ENCODE measurements around the gene IGFN1.

IGFN1 gene

DNA sequence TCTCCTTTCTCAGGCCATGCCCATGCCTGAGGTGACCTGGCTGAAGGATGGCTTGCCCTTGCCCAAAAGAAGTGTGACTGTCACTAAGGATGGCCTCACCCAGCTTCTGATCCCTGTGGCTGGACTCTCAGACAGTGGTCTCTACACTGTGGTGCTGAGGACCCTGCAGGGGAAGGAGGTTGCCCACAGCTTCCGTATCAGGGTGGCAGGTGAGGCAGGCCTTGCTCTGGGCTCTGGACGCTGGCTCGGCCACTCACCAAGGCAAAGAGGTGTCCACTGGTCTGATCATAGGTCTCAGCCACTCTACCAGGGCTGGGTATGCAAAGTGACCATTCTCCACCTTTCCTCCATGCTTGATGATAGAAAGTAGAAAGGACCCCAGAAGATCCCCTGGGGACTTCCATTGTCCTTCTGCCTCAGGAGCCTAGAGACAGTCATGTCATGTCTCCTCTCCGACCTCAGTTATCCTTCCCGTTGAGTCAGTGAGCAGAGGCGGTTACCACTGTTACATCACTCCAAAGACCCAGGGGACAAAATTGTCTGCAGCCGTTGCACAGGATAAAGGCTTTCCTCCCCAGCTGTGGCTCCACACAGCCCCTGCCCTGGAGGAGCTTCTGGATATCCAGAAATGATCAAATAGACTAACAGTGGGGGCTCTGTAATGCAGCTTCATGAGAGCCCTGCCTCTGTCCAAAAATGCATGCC lies 34.2 kb downstream of the IGFN1 start:
- no peak for TF ChIP-seq LEF1 (IDR thresholded peaks at IDR 0.05; ENCODE audit: borderline replicate concordance)
- TF ChIP-seq BHLHE40 (IDR thresholded peaks at IDR 0.05; ENCODE audit: borderline replicate concordance): no peak
- TF ChIP-seq ELF4 (IDR thresholded peaks at IDR 0.05): no peak
- no peak for TF ChIP-seq FOXM1 (IDR thresholded peaks at IDR 0.05; ENCODE audit: borderline replicate concordance)
- TF ChIP-seq ARNT (IDR thresholded peaks at IDR 0.05): no peak
- no peak for TF ChIP-seq CTBP1 (IDR thresholded peaks at IDR 0.05; ENCODE audit: borderline replicate concordance)
- TF ChIP-seq TARDBP (IDR thresholded peaks at IDR 0.05): no peak
- TF ChIP-seq SP1 (IDR thresholded peaks at IDR 0.05): no peak
- no peak for TF ChIP-seq FOXK2 (IDR thresholded peaks at IDR 0.05)
- TF ChIP-seq SUZ12 (IDR thresholded peaks at IDR 0.05): no peak
- no peak for TF ChIP-seq ZNF384 (IDR thresholded peaks at IDR 0.05)
- TF ChIP-seq FOXA1 (IDR thresholded peaks at IDR 0.05): no peak
- no peak for TF ChIP-seq HDGF (IDR thresholded peaks at IDR 0.05; ENCODE audit: borderline replicate concordance)
- TF ChIP-seq, protein P1, sequence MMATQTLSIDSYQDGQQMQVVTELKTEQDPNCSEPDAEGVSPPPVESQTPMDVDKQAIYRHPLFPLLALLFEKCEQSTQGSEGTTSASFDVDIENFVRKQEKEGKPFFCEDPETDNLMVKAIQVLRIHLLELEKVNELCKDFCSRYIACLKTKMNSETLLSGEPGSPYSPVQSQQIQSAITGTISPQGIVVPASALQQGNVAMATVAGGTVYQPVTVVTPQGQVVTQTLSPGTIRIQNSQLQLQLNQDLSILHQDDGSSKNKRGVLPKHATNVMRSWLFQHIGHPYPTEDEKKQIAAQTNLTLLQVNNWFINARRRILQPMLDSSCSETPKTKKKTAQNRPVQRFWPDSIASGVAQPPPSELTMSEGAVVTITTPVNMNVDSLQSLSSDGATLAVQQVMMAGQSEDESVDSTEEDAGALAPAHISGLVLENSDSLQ (IDR thresholded peaks at IDR 0.05): no peak
- ChIA-PET CTCF (no interaction called here), POLR2A (no interaction called here)
- no peak for DNase-seq (ENCODE audit: extremely low spot score)

DNA sequence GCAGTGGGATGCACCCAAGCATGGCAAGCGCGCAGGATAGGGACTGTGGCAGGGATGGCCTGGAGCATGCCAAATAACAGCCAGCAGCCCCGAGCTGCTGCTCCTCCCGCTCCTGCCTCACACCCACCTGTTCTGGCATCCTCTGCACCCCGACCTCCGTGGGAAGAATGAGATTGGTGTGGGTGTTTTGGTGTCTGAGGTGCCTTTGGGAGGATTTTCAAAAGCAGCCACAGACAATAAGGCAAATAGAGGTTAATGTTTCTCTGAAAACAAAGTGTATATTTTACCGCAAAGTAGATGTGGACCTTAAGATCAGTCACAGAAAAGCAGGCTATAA lies 35.5 kb downstream of the IGFN1 start:
- no peak for DNase-seq (ENCODE audit: extremely low spot score)
- ChIA-PET CTCF (no interaction called here), POLR2A (no interaction called here)
- TF ChIP-seq SP1 (IDR thresholded peaks at IDR 0.05): no peak

DNA sequence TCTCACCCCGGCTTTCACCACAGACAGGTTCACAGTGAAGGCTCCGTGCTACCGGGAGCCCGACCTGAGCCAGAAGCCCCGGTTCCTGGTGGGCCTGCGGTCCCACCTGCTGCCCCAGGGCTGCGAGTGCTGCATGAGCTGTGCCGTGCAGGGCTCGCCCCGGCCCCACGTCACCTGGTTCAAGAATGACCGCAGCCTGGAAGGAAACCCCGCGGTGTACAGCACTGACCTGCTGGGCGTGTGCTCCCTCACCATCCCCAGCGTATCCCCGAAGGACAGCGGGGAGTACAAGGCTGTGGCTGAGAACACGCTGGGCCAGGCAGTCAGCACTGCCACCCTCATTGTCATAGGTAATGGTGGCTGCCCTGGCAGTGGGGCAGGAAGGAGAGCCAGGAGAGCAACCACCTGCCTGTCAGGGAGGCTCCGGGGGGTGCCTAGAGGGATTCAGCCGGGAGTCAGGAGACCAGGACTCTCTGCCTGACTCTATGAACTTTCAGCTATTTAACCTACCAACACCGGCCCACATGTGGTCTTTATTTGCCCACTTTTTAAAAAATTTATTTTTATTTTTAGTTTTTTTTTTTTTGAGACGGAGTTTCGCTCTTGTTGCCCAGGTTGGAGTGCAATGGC lies 36.4 kb downstream of the IGFN1 start:
- ChIA-PET CTCF (no interaction called here), POLR2A (no interaction called here)
- TF ChIP-seq LEF1 (IDR thresholded peaks at IDR 0.05; ENCODE audit: borderline replicate concordance): no peak
- no peak for TF ChIP-seq CTBP1 (IDR thresholded peaks at IDR 0.05; ENCODE audit: borderline replicate concordance)
- TF ChIP-seq SUZ12 (IDR thresholded peaks at IDR 0.05): no peak
- TF ChIP-seq L3MBTL2 (conservative IDR thresholded peaks at IDR 0.05): no peak
- TF ChIP-seq SP1 (IDR thresholded peaks at IDR 0.05): no peak
- TF ChIP-seq ZNF384 (IDR thresholded peaks at IDR 0.05): no peak
- no peak for TF ChIP-seq FOXK2 (IDR thresholded peaks at IDR 0.05)
- TF ChIP-seq ELF4 (IDR thresholded peaks at IDR 0.05): no peak
- TF ChIP-seq TARDBP (IDR thresholded peaks at IDR 0.05): no peak
- DNase-seq (ENCODE audit: extremely low spot score): no peak

DNA sequence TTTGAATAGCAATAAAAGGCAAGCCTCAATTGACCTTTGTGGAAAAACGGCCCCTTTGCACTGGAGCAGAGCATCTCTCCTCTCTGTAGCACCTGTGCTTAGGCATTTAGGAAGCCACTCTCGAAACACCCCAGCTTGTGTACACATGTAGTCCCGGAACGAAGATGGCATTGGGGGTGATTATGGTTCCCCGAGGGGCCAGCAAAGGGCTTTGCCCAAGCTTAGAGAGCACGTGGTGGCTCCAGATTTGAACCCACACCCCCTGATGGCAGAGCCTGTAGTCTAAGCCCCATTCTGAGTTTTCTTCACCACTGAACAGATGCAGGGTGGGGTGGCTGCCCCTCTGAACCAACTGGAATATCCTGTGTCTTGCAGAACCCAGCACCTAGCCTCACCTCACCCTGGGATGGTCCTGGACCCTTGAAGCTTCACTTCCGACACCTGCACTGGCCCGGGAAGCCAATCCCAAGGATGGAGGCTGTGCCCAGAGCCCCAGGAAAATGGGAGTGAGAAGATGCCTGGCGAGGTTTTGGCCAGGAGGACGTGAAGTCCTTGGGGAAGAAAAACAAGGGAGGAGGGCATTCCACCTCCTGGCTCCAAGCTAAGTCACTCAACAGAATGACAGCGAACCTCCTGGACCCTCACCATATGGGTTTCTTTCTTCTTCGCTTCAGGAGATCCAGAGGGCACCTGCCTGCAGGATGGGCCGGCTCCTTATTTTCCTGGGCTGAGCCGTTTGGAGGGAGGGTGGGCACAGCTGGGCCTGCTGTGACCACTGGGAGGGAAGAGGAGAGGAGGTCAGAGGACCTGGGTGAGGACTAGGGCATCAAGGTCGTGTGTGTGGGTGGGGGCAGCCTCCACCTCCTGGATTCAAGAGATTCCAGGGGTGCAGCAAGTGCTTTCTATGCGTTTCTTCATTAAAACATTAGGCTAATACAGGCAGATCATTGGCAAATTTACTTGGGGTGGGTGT lies 37.7 kb downstream of the IGFN1 start:
- ChIA-PET CTCF (no interaction called here), POLR2A (no interaction called here)
- DNase-seq (ENCODE audit: extremely low spot score): no peak
- TF ChIP-seq CTBP1 (IDR thresholded peaks at IDR 0.05; ENCODE audit: borderline replicate concordance) (no peak), FOXM1 (IDR thresholded peaks at IDR 0.05; ENCODE audit: borderline replicate concordance) (no peak), SP1 (IDR thresholded peaks at IDR 0.05) (no peak), LEF1 (IDR thresholded peaks at IDR 0.05; ENCODE audit: borderline replicate concordance) (no peak), NFRKB (IDR thresholded peaks at IDR 0.05) (no peak), BHLHE40 (IDR thresholded peaks at IDR 0.05; ENCODE audit: borderline replicate concordance) (no peak), FOXA1 (IDR thresholded peaks at IDR 0.05) (no peak), TARDBP (IDR thresholded peaks at IDR 0.05) (no peak), HDGF (IDR thresholded peaks at IDR 0.05; ENCODE audit: borderline replicate concordance) (no peak), ELF4 (IDR thresholded peaks at IDR 0.05) (no peak), L3MBTL2 (conservative IDR thresholded peaks at IDR 0.05) (no peak), ARNT (IDR thresholded peaks at IDR 0.05) (no peak), SUZ12 (IDR thresholded peaks at IDR 0.05) (no peak), ZNF384 (IDR thresholded peaks at IDR 0.05) (no peak), FOXK2 (IDR thresholded peaks at IDR 0.05) (no peak)
- TF ChIP-seq, protein P1 (IDR thresholded peaks at IDR 0.05): no peak

DNA sequence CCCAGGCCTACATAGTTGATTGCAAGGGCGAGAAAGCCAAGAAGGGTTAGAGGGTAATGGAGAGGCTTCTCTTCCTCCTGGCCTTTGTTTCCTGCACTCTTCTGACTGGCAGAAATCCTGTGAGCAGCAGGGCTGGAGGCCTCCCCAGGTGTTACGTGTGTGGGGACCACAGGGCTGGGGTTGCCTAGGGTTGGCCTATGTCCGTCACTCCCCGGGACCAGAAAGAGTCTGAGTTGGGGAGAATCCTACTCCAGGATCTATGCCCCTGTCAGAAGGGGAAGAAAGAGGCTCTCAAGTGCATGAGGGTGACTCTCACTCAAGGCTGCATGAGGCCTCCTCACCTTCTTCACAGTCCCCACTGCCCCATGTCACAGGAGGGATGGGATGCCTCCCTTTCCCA lies 38.5 kb downstream of the IGFN1 start:
- TF ChIP-seq TARDBP (IDR thresholded peaks at IDR 0.05) (no peak), BHLHE40 (IDR thresholded peaks at IDR 0.05; ENCODE audit: borderline replicate concordance) (no peak), ARNT (IDR thresholded peaks at IDR 0.05) (no peak), L3MBTL2 (conservative IDR thresholded peaks at IDR 0.05) (no peak), SP1 (IDR thresholded peaks at IDR 0.05) (no peak), HDGF (IDR thresholded peaks at IDR 0.05; ENCODE audit: borderline replicate concordance) (no peak), CTBP1 (IDR thresholded peaks at IDR 0.05; ENCODE audit: borderline replicate concordance) (no peak), FOXM1 (IDR thresholded peaks at IDR 0.05; ENCODE audit: borderline replicate concordance) (no peak), NFRKB (IDR thresholded peaks at IDR 0.05) (no peak), ZNF384 (IDR thresholded peaks at IDR 0.05) (no peak), FOXA1 (IDR thresholded peaks at IDR 0.05) (no peak), ELF4 (IDR thresholded peaks at IDR 0.05) (no peak), FOXK2 (IDR thresholded peaks at IDR 0.05) (no peak), LEF1 (IDR thresholded peaks at IDR 0.05; ENCODE audit: borderline replicate concordance) (no peak), SUZ12 (IDR thresholded peaks at IDR 0.05) (no peak)
- TF ChIP-seq, protein P1 (IDR thresholded peaks at IDR 0.05): no peak
- POLR2A ChIA-PET: no interaction called here
- CTCF ChIA-PET: no interaction called here
- DNase-seq (ENCODE audit: extremely low spot score): no peak

Data from HEK293T (cell line).